ENCODE data around the gene DPP8. TPM values are rescaled to one million over a fixed set of nuclear protein-coding genes. Genes with fewer than 3 reads are reported as not detected.

Gene DPP8
- polyA plus RNA-seq, 1 donor, result 35.0 TPM

GRCh38 chr15:65395567-65396202, 121.8 kb downstream of the DPP8 start:
- H3K27me3 ChIP-seq (ENCODE audit: control insufficient read depth, insufficient read depth, low read length), result peaks cover 36% of the 10 kb centered on the region
- peaks cover 7% of the 10 kb centered on the region for H3K9me3 ChIP-seq (ENCODE audit: control insufficient read depth, low read depth, low read length)
- no peak for DNase-seq

GRCh38 chr15:65394936-65395335, 122.6 kb downstream of the DPP8 start:
- H3K4me1 ChIP-seq (ENCODE audit: control insufficient read depth, insufficient read depth, low read length), result no peaks in the 10 kb centered on the region
- no peak overlapping the region for H3K27ac ChIP-seq (ENCODE audit: low read length)
- peaks cover 36% of the 10 kb centered on the region for H3K27me3 ChIP-seq (ENCODE audit: control insufficient read depth, insufficient read depth, low read length)
- H3K4me3 ChIP-seq (ENCODE audit: low read length), result no peak overlapping the region
- peaks cover 7% of the 10 kb centered on the region for H3K9me3 ChIP-seq (ENCODE audit: control insufficient read depth, low read depth, low read length)
- no peak for DNase-seq
- no CpG with 5 or more reads among the region's 9 CpGs for WGBS (ENCODE audit: insufficient coverage, low lambda C conversion rate)
- H3K36me3 ChIP-seq (ENCODE audit: control insufficient read depth, insufficient read depth, low read length), result peaks cover 5% of the 10 kb centered on the region

More at GRCh38 chr15:65395567-65396202, 121.8 kb downstream of the DPP8 start:
- Histone ChIP-seq H3K27ac (ENCODE audit: low read length) (no peak overlapping the region), H3K4me1 (ENCODE audit: control insufficient read depth, insufficient read depth, low read length) (no peaks in the 10 kb centered on the region), H3K36me3 (ENCODE audit: control insufficient read depth, insufficient read depth, low read length) (peaks cover 5% of the 10 kb centered on the region), H3K4me3 (ENCODE audit: low read length) (no peak overlapping the region)
- no CpG with 5 or more reads among the region's 72 CpGs for WGBS (ENCODE audit: insufficient coverage, low lambda C conversion rate)

- DNase-seq, result no peak
- peaks cover 7% of the 10 kb centered on the region for H3K9me3 ChIP-seq (ENCODE audit: control insufficient read depth, low read depth, low read length)
- H3K4me3 ChIP-seq (ENCODE audit: low read length), result no peak overlapping the region
- no peak overlapping the region for H3K27ac ChIP-seq (ENCODE audit: low read length)
- H3K4me1 ChIP-seq (ENCODE audit: control insufficient read depth, insufficient read depth, low read length), result no peaks in the 10 kb centered on the region
- H3K27me3 ChIP-seq (ENCODE audit: control insufficient read depth, insufficient read depth, low read length), result peaks cover 36% of the 10 kb centered on the region
- peaks cover 5% of the 10 kb centered on the region for H3K36me3 ChIP-seq (ENCODE audit: control insufficient read depth, insufficient read depth, low read length)
- WGBS (ENCODE audit: insufficient coverage, low lambda C conversion rate), result 88% methylated on average over 3 of the region's 11 CpGs
These were observed 123.2 kb downstream of the DPP8 start for GRCh38 chr15:65394280-65394789.

GRCh38 chr15:65393557-65393956, 123.9 kb downstream of the DPP8 start:
- no peak for DNase-seq
- H3K36me3 ChIP-seq (ENCODE audit: control insufficient read depth, insufficient read depth, low read length), result peaks cover 9% of the 10 kb centered on the region
- H3K9me3 ChIP-seq (ENCODE audit: control insufficient read depth, low read depth, low read length), result peaks cover 7% of the 10 kb centered on the region
- no peak overlapping the region for H3K4me3 ChIP-seq (ENCODE audit: low read length)
- H3K27me3 ChIP-seq (ENCODE audit: control insufficient read depth, insufficient read depth, low read length), result peaks cover 32% of the 10 kb centered on the region
- no peak overlapping the region for H3K27ac ChIP-seq (ENCODE audit: low read length)
- H3K4me1 ChIP-seq (ENCODE audit: control insufficient read depth, insufficient read depth, low read length), result no peaks in the 10 kb centered on the region
- WGBS (ENCODE audit: insufficient coverage, low lambda C conversion rate), result no CpG with 5 or more reads among the region's 8 CpGs

DNA sequence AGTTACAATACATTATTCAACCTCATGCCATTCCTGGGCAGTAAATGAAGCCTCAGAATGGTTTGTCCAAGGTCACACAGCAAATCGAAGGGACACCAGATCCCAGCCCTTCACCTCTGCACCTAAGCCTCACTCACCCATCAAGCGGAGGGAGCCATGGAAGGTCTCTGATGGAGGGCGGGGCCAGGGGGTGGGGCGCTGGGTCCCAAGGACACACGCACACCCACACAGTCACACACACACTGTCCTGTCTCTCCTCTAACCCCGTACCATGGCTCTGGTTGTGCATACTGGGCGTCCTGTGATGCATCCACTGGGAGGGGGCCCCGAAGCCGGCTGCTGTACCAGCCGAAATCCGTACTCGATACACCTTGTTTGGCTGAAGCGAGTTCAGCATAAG, 124.4 kb downstream of the DPP8 start:
- DNase-seq, result no peak
- H3K36me3 ChIP-seq (ENCODE audit: control insufficient read depth, insufficient read depth, low read length), result peaks cover 9% of the 10 kb centered on the region
- H3K4me1 ChIP-seq (ENCODE audit: control insufficient read depth, insufficient read depth, low read length), result no peaks in the 10 kb centered on the region
- H3K4me3 ChIP-seq (ENCODE audit: low read length), result no peak overlapping the region
- peaks cover 32% of the 10 kb centered on the region for H3K27me3 ChIP-seq (ENCODE audit: control insufficient read depth, insufficient read depth, low read length)
- H3K27ac ChIP-seq (ENCODE audit: low read length), result no peak overlapping the region
- peaks cover 7% of the 10 kb centered on the region for H3K9me3 ChIP-seq (ENCODE audit: control insufficient read depth, low read depth, low read length)
- no CpG with 5 or more reads among the region's 13 CpGs for WGBS (ENCODE audit: insufficient coverage, low lambda C conversion rate)

Other genes starting within 250 kb of the DPP8 start
- gene PARP16, start 230.8 kb downstream of the DPP8 start, polyA plus RNA-seq, result 14.0 TPM
- not detected for gene RNU5A-1, start 221.6 kb downstream of the DPP8 start, polyA plus RNA-seq
- not detected for gene RNU5B-1, start 213.0 kb downstream of the DPP8 start, polyA plus RNA-seq
- 1.6 TPM for gene IGDCC3, start 139.7 kb downstream of the DPP8 start, polyA plus RNA-seq
- 8.8 TPM for gene IGDCC4, start 94.7 kb downstream of the DPP8 start, polyA plus RNA-seq
- 91.3 TPM for gene HACD3, start 12.8 kb upstream of the DPP8 start, polyA plus RNA-seq
- gene INTS14, start 93.4 kb upstream of the DPP8 start, polyA plus RNA-seq, result 43.0 TPM
- gene SLC24A1, start 104.2 kb upstream of the DPP8 start, polyA plus RNA-seq, result 12.1 TPM

All from large intestine (tissue), 3 donors.